Mononuclear cell (primary cell): Measurements from ENCODE around the gene TM9SF3. TPM values are rescaled to one million over a fixed set of nuclear protein-coding genes. Genes with fewer than 3 reads are reported as not detected.
"Not testable (repeated sequence)": the region's sequence is repeated elsewhere in the genome, so short reads cannot be mapped to it uniquely, and the experiment has no call there.

Experiments used
- H3K27me3 ChIP-seq: 2 replicates; pipeline ENCODE4 v1.6.0; 2011; ENCODE audit warnings: low read length, control low read depth; ENCODE audit not compliant: insufficient read depth
- H3K4me1 ChIP-seq: 2 replicates; pipeline ENCODE4 v1.5.1; 2011; ENCODE audit warnings: mild to moderate bottlenecking, low read length, control low read depth; ENCODE audit not compliant: insufficient read depth
- H3K4me3 ChIP-seq: 2 replicates; pipeline ENCODE4 v1.5.1; 2011; ENCODE audit warnings: mild to moderate bottlenecking, low read length, moderate library complexity
- H3K9me3 ChIP-seq: 2 replicates; pipeline ENCODE4 v1.5.1; 2011; ENCODE audit warnings: low read depth, mild to moderate bottlenecking, control low read depth, low read length
- total RNA-seq: library from RNA; depleted of rRNA; stranded (reverse); fragments of >200 nt; gene quantifications from one replicate; pipeline ENCODE4 v1.2.3, GENCODE V29; 2012

Gene TM9SF3
- total RNA-seq, 1 donor: 122 TPM

DNA sequence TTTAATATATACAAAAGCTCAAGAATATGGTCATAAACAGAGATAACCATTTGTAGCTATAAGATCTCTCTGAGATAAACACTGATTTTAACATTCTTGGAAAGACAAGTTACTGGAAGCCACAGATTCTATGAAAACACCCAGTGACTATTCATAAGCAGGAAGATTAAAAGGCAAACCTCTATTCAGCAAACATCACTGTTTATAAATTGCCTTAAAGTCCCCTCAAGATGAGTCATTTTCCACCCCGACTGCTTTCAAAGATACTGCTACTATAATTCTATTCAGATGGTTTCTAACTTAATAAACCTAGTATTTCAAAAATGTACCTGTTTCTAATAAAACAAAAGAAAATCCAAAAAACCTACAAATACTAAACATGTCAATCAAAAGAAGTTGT is 21.0 kb downstream of the TM9SF3 start:
- H3K27me3 ChIP-seq: no peaks in the 10 kb centered on the region
- no peaks in the 10 kb centered on the region for H3K9me3 ChIP-seq
- peaks cover 5% of the 10 kb centered on the region for H3K4me1 ChIP-seq
- H3K4me3 ChIP-seq: no peak overlapping the region

- H3K4me1 ChIP-seq: no peaks in the 10 kb centered on the region
- H3K4me3 ChIP-seq: no peak overlapping the region
- H3K27me3 ChIP-seq: no peaks in the 10 kb centered on the region
- H3K9me3 ChIP-seq: no peaks in the 10 kb centered on the region
Observed at GRCh38 chr10:96560966-96561887, 25.6 kb downstream of the TM9SF3 start.

- H3K4me1 ChIP-seq: no peaks in the 10 kb centered on the region
- H3K9me3 ChIP-seq: no peaks in the 10 kb centered on the region
- no peaks in the 10 kb centered on the region for H3K27me3 ChIP-seq
- no peak overlapping the region for H3K4me3 ChIP-seq
Observed at GRCh38 chr10:96560489-96560888, 26.3 kb downstream of the TM9SF3 start.

- no peak overlapping the region for H3K4me3 ChIP-seq
- no peaks in the 10 kb centered on the region for H3K9me3 ChIP-seq
- H3K27me3 ChIP-seq: no peaks in the 10 kb centered on the region
- H3K4me1 ChIP-seq: no peaks in the 10 kb centered on the region
Observed at GRCh38 chr10:96556003-96556402, 30.8 kb downstream of the TM9SF3 start.

DNA sequence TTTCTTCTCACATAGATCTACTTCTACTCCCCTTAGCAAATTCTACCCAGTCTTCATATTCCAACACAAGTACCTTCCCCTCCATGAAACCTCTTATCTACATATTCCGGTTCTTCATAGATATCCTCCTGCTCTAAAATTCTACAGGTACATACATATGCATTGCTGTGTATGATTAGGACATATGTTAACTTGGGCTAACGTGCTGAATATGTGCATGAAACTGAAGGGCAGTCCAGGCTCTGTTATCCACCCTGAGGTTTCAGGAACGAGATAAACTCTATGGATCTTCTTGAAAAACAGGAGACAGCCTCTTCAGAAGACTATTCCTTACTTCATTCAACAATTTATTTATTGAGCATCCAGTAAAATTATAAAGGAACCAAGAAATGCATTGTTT is 31.5 kb downstream of the TM9SF3 start:
- H3K27me3 ChIP-seq: no peaks in the 10 kb centered on the region
- H3K4me3 ChIP-seq: no peak overlapping the region
- no peaks in the 10 kb centered on the region for H3K4me1 ChIP-seq
- H3K9me3 ChIP-seq: no peaks in the 10 kb centered on the region

DNA sequence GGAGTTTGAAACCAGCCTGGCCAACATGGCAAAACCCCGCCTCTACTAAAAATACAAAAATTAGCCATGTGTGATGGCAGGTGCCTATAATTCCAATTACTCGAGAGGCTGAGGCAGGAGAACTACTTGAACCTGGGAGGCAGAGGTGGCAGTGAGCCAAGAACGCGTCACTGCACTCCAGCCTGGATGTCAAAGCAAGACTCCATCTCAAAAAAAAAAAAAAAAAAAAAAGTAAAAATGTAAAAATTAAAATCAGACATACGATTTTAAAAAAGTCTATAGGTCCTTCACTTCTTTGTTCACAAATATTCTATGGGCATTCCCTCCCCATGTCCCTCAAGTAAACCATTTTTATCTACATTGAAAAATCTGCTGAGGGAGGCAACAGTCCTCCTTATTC is 38.2 kb downstream of the TM9SF3 start:
- Histone ChIP-seq H3K9me3 (no peaks in the 10 kb centered on the region), H3K27me3 (no peaks in the 10 kb centered on the region), H3K4me1 (no peaks in the 10 kb centered on the region), H3K4me3 (no peak overlapping the region)

DNA sequence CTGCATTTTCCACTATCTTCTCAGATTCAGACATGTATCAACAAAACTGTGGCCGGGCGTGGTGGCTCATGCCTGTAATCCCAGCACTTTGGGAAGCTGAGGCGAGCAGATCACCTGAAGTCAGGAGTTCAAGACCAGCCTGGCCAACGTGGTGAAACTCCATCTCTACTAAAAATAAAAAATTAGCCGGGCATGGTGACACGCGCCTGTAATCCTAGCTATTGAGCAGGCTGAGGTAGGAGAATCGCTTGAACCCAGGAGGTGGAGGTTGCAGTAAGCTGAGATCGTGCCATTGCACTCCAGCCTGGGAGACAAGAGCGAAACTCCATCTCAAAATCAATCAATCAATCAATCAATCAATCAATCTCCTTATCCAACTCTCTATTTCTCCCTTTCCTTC is 41.3 kb downstream of the TM9SF3 start:
- H3K4me1 ChIP-seq, H3K9me3 ChIP-seq, H3K27me3 ChIP-seq, H3K4me3 ChIP-seq: not testable (repeated sequence)

GRCh38 chr10:96541921-96542320 is 44.9 kb downstream of the TM9SF3 start:
- H3K4me3 ChIP-seq: no peak overlapping the region
- H3K27me3 ChIP-seq: no peaks in the 10 kb centered on the region
- H3K4me1 ChIP-seq: no peaks in the 10 kb centered on the region
- H3K9me3 ChIP-seq: no peaks in the 10 kb centered on the region

DNA sequence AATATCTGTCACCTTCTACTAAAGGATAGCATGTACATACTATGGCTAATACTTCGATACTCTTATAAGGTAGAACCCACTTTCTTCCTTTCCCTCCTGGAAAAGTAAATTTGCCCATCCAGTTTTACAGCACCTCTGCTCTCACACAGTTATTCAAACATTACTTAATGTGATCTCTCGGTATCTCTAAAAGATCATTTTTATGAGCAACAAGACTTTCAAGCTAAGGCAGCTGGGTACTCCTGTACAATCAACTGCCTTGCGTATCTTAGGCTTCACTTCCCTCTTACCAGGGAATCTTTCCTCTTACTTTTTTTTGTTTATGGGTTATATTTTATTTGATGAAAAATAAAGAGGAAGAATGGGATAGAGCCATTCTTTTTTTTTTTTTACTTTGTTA is 46.6 kb downstream of the TM9SF3 start:
- H3K27me3 ChIP-seq: no peaks in the 10 kb centered on the region
- H3K4me1 ChIP-seq: no peaks in the 10 kb centered on the region
- H3K4me3 ChIP-seq: no peak overlapping the region
- H3K9me3 ChIP-seq: no peaks in the 10 kb centered on the region

GRCh38 chr10:96538683-96539082 is 48.1 kb downstream of the TM9SF3 start:
- no peaks in the 10 kb centered on the region for H3K9me3 ChIP-seq
- H3K4me3 ChIP-seq: no peak overlapping the region
- H3K27me3 ChIP-seq: no peaks in the 10 kb centered on the region
- no peaks in the 10 kb centered on the region for H3K4me1 ChIP-seq

- no peak overlapping the region for H3K4me3 ChIP-seq
- no peaks in the 10 kb centered on the region for H3K4me1 ChIP-seq
- H3K9me3 ChIP-seq: no peaks in the 10 kb centered on the region
- H3K27me3 ChIP-seq: no peaks in the 10 kb centered on the region
Observed at GRCh38 chr10:96536129-96536528, 50.7 kb downstream of the TM9SF3 start.

DNA sequence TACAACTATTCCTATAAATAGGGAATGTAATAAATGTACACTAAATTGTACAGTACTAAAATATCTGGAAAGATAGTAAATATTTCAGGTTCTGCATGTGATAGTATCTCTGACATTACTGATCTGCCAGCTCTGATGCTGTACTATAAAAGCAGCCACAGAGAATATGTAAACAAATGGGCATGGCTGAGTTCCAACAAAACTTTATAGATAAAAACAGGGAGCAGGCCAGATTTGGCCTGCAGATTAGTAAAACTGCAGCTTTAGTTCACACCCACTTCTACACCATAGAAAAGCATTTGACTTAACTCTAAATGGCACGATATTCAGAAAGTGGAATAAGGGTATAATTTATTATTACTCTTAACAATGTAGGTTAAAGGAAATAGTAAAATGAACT is 54.3 kb downstream of the TM9SF3 start:
- Histone ChIP-seq H3K27me3 (no peaks in the 10 kb centered on the region), H3K4me3 (no peak overlapping the region), H3K9me3 (no peaks in the 10 kb centered on the region), H3K4me1 (no peaks in the 10 kb centered on the region)

GRCh38 chr10:96529634-96530279 is 57.1 kb downstream of the TM9SF3 start:
- H3K9me3 ChIP-seq: no peaks in the 10 kb centered on the region
- H3K27me3 ChIP-seq: no peaks in the 10 kb centered on the region
- no peaks in the 10 kb centered on the region for H3K4me1 ChIP-seq
- H3K4me3 ChIP-seq: no peak overlapping the region

DNA sequence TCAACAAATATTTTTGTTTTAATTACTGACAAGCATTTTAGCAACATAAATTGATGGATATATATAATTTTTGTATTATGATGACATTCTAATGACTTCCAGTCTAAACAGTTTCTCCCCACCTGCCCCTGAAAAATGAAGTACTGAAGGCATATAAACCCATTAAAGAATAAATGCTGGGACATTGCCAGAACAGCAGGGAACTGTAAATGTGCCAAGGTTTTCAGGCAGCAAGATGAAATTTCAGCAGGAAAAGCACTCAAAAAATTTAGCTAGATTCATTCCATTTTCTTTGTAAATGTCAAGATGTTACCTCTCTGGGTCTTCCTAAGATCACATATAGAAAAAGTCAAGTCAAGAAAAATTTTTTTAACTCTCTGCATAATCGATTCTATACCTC is 62.1 kb downstream of the TM9SF3 start:
- no peak overlapping the region for H3K4me3 ChIP-seq
- no peaks in the 10 kb centered on the region for H3K4me1 ChIP-seq
- H3K9me3 ChIP-seq: no peaks in the 10 kb centered on the region
- no peaks in the 10 kb centered on the region for H3K27me3 ChIP-seq

- H3K4me1 ChIP-seq: peaks cover 22% of the 10 kb centered on the region
- H3K4me3 ChIP-seq: no peak overlapping the region
- no peaks in the 10 kb centered on the region for H3K9me3 ChIP-seq
- peaks cover 44% of the 10 kb centered on the region for H3K27me3 ChIP-seq
Observed at GRCh38 chr10:96517284-96517683, 69.5 kb downstream of the TM9SF3 start.

- peaks cover 24% of the 10 kb centered on the region for H3K4me1 ChIP-seq
- H3K27me3 ChIP-seq: peaks cover 53% of the 10 kb centered on the region
- H3K9me3 ChIP-seq: no peaks in the 10 kb centered on the region
- no peak overlapping the region for H3K4me3 ChIP-seq
Observed at GRCh38 chr10:96516337-96516736, 70.5 kb downstream of the TM9SF3 start.
